Neural cell (in vitro differentiated cells): ENCODE data around the gene SDHAF4.

Experiments used
- EP300 ChIP-seq: fragments of 450-650 bp; conservative IDR thresholded peaks from 2 replicates; pipeline ENCODE4 v1.6.1; 2014; ENCODE audit warnings: antibody characterized with exemption, mild to moderate bottlenecking, moderate library complexity; ENCODE audit not compliant: poor library complexity, severe bottlenecking
- EZH2 ChIP-seq: fragments of 200-600, 300-800 bp; shearing (Covaris generic), sonication (generic); IDR thresholded peaks from 2 replicates; pipeline ENCODE4 v1.6.1; 2014; ENCODE audit warnings: antibody characterized with exemption, low read length, borderline replicate concordance, mild to moderate bottlenecking; ENCODE audit not compliant: insufficient read depth, poor library complexity, severe bottlenecking
- MXI1 ChIP-seq: fragments of 450-650 bp; conservative IDR thresholded peaks from 2 replicates; pipeline ENCODE4 v1.6.1; 2014; ENCODE audit warnings: antibody characterized with exemption, mild to moderate bottlenecking; ENCODE audit not compliant: poor library complexity, severe bottlenecking
- POLR2AphosphoS5 ChIP-seq: IDR thresholded peaks from 2 replicates; pipeline ENCODE4 v1.6.1; 2012
- RAD21 ChIP-seq: fragments of 450-650 bp; conservative IDR thresholded peaks from 2 replicates; pipeline ENCODE4 v1.6.1; 2014; ENCODE audit warnings: antibody characterized with exemption, mild to moderate bottlenecking, moderate library complexity
- SMC3 ChIP-seq: fragments of 450-650 bp; conservative IDR thresholded peaks from 2 replicates; pipeline ENCODE4 v1.6.1; 2014; ENCODE audit warnings: antibody characterized with exemption, mild to moderate bottlenecking, moderate library complexity; ENCODE audit not compliant: poor library complexity
- TAF1 ChIP-seq: IDR thresholded peaks from 2 replicates; pipeline ENCODE4 v1.6.1; 2012; ENCODE audit warnings: low read depth
- TF ChIP-seq, protein P1 (sequence below): fragments of 450-650 bp; IDR thresholded peaks from 2 replicates; pipeline ENCODE4 v1.5.1; 2014; ENCODE audit warnings: antibody characterized with exemption, mild to moderate bottlenecking, moderate library complexity; ENCODE audit not compliant: poor library complexity, severe bottlenecking
- TF ChIP-seq, protein P2 (sequence below): IDR thresholded peaks from 2 replicates; pipeline ENCODE4 v1.6.1; 2012; ENCODE audit warnings: borderline replicate concordance

GRCh38 chr6:70636596-70636995 is 69.9 kb downstream of the SDHAF4 start:
- TF ChIP-seq, protein P1, sequence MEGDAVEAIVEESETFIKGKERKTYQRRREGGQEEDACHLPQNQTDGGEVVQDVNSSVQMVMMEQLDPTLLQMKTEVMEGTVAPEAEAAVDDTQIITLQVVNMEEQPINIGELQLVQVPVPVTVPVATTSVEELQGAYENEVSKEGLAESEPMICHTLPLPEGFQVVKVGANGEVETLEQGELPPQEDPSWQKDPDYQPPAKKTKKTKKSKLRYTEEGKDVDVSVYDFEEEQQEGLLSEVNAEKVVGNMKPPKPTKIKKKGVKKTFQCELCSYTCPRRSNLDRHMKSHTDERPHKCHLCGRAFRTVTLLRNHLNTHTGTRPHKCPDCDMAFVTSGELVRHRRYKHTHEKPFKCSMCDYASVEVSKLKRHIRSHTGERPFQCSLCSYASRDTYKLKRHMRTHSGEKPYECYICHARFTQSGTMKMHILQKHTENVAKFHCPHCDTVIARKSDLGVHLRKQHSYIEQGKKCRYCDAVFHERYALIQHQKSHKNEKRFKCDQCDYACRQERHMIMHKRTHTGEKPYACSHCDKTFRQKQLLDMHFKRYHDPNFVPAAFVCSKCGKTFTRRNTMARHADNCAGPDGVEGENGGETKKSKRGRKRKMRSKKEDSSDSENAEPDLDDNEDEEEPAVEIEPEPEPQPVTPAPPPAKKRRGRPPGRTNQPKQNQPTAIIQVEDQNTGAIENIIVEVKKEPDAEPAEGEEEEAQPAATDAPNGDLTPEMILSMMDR, result no peak
- TF ChIP-seq, protein P2, sequence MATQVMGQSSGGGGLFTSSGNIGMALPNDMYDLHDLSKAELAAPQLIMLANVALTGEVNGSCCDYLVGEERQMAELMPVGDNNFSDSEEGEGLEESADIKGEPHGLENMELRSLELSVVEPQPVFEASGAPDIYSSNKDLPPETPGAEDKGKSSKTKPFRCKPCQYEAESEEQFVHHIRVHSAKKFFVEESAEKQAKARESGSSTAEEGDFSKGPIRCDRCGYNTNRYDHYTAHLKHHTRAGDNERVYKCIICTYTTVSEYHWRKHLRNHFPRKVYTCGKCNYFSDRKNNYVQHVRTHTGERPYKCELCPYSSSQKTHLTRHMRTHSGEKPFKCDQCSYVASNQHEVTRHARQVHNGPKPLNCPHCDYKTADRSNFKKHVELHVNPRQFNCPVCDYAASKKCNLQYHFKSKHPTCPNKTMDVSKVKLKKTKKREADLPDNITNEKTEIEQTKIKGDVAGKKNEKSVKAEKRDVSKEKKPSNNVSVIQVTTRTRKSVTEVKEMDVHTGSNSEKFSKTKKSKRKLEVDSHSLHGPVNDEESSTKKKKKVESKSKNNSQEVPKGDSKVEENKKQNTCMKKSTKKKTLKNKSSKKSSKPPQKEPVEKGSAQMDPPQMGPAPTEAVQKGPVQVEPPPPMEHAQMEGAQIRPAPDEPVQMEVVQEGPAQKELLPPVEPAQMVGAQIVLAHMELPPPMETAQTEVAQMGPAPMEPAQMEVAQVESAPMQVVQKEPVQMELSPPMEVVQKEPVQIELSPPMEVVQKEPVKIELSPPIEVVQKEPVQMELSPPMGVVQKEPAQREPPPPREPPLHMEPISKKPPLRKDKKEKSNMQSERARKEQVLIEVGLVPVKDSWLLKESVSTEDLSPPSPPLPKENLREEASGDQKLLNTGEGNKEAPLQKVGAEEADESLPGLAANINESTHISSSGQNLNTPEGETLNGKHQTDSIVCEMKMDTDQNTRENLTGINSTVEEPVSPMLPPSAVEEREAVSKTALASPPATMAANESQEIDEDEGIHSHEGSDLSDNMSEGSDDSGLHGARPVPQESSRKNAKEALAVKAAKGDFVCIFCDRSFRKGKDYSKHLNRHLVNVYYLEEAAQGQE, result no peak
- TF ChIP-seq EZH2 (no peak), EP300 (no peak), TAF1 (no peak), RAD21 (no peak), POLR2AphosphoS5 (no peak), MXI1 (no peak), SMC3 (no peak)
